ENCODE data around the gene GNG12. TPM values are rescaled to one million over a fixed set of nuclear protein-coding genes. Genes with fewer than 3 reads are reported as not detected.
A peak's percentile ranks its signal among the peaks of the same experiment; 100 is the strongest.

GNG12 gene
- total and polyA plus RNA-seq, 2 experiments from 2014 or later: 265 to 309 TPM

GRCh38 chr1:67850151-67850551 lies 16.9 kb upstream of the GNG12 start:
- Histone ChIP-seq H3K9ac (no peak overlapping the region), H3K4me1 (ENCODE audit: insufficient read depth) (peaks cover 10% of the 10 kb centered on the region), H4K20me1 (ENCODE audit: insufficient read depth) (no peaks in the 10 kb centered on the region), H3K36me3 (ENCODE audit: low read depth) (no peaks in the 10 kb centered on the region), H3K4me3 (no peak overlapping the region), H3K27ac (no peak overlapping the region), H3F3A (ENCODE audit: insufficient read depth) (0 out of 2 replicates have a peak, but pooled peaks cover 5% of the 10 kb centered on the region), H3K79me2 (ENCODE audit: insufficient read depth) (no peaks in the 10 kb centered on the region), H3K9me2 (ENCODE audit: insufficient read depth) (no peaks in the 10 kb centered on the region), H2AFZ (no peak overlapping the region), H3K27me3 (replicated peaks; ENCODE audit: insufficient read depth) (no peaks in the 10 kb centered on the region), H3K4me2 (ENCODE audit: unreplicated experiment) (peak overlapping the region; percentile 44), H3K9me3 (ENCODE audit: low read depth) (no peaks in the 10 kb centered on the region)
- TF ChIP-seq EZH2phosphoT487 (IDR thresholded peaks at IDR 0.05; ENCODE audit: insufficient read depth, low read depth) (no peak), EZH2 (IDR thresholded peaks at IDR 0.05; ENCODE audit: insufficient read depth, poor library complexity, severe bottlenecking) (no peak)
- DNase-seq: peak; percentile 60
- in situ Hi-C loops (cut with MboI): loop anchor here (5.0 to 10.0 kb wide), 2 partner anchors 257 to 495 kb away; no protein-coding TSS in a partner anchor

- TF ChIP-seq EZH2 (IDR thresholded peaks at IDR 0.05; ENCODE audit: insufficient read depth, poor library complexity, severe bottlenecking): no peak
- TF ChIP-seq EZH2phosphoT487 (IDR thresholded peaks at IDR 0.05; ENCODE audit: insufficient read depth, low read depth): no peak
- Histone ChIP-seq H3K9me2 (ENCODE audit: insufficient read depth) (no peaks in the 10 kb centered on the region), H3K9ac (no peak overlapping the region), H3K36me3 (ENCODE audit: low read depth) (no peaks in the 10 kb centered on the region), H3K4me2 (ENCODE audit: unreplicated experiment) (no peak overlapping the region), H3K4me1 (ENCODE audit: insufficient read depth) (peaks cover 21% of the 10 kb centered on the region), H3K27ac (no peak overlapping the region), H3K27me3 (replicated peaks; ENCODE audit: insufficient read depth) (no peaks in the 10 kb centered on the region), H4K20me1 (ENCODE audit: insufficient read depth) (no peaks in the 10 kb centered on the region), H3K4me3 (no peak overlapping the region), H3F3A (ENCODE audit: insufficient read depth) (0 out of 2 replicates have a peak, but pooled peaks cover 5% of the 10 kb centered on the region), H3K9me3 (ENCODE audit: low read depth) (no peaks in the 10 kb centered on the region), H2AFZ (no peak overlapping the region), H3K79me2 (ENCODE audit: insufficient read depth) (no peaks in the 10 kb centered on the region)
- in situ Hi-C loops (cut with MboI): loop anchor here (25.0 kb wide), 1 partner anchor 310 kb away; no protein-coding TSS in a partner anchor
- DNase-seq: no peak
- 82 to 85% methylated on average over 2 of the region's 2 CpGs for WGBS, 2 experiments (ENCODE audit: low coverage in 1 of 2, low lambda C conversion rate in 2 of 2, missing lambda C conversion rate in 2 of 2)
Measured at GRCh38 chr1:67847466-67847865, 14.2 kb upstream of the GNG12 start.

- no peak for TF ChIP-seq EZH2phosphoT487 (IDR thresholded peaks at IDR 0.05; ENCODE audit: insufficient read depth, low read depth)
- TF ChIP-seq EZH2 (IDR thresholded peaks at IDR 0.05; ENCODE audit: insufficient read depth, poor library complexity, severe bottlenecking): no peak
- Histone ChIP-seq H3K9ac (no peak overlapping the region), H3K9me2 (ENCODE audit: insufficient read depth) (no peaks in the 10 kb centered on the region), H3K4me1 (ENCODE audit: insufficient read depth) (peaks cover 21% of the 10 kb centered on the region), H3K9me3 (ENCODE audit: low read depth) (no peaks in the 10 kb centered on the region), H3F3A (ENCODE audit: insufficient read depth) (0 out of 2 replicates have a peak, but pooled peaks cover 5% of the 10 kb centered on the region), H3K79me2 (ENCODE audit: insufficient read depth) (no peaks in the 10 kb centered on the region), H4K20me1 (ENCODE audit: insufficient read depth) (no peaks in the 10 kb centered on the region), H3K36me3 (ENCODE audit: low read depth) (no peaks in the 10 kb centered on the region), H3K27me3 (replicated peaks; ENCODE audit: insufficient read depth) (no peaks in the 10 kb centered on the region), H3K27ac (no peak overlapping the region), H3K4me3 (no peak overlapping the region), H3K4me2 (ENCODE audit: unreplicated experiment) (no peak overlapping the region), H2AFZ (no peak overlapping the region)
- no peak for DNase-seq
- in situ Hi-C loops (cut with MboI): loop anchor here (25.0 kb wide), 1 partner anchor 309 kb away; no protein-coding TSS in a partner anchor
- WGBS, 2 experiments (ENCODE audit: low coverage in 1 of 2, low lambda C conversion rate in 2 of 2, missing lambda C conversion rate in 2 of 2): 100% methylated on average over 1 of the region's 1 CpG
Measured at GRCh38 chr1:67846538-67846937, 13.3 kb upstream of the GNG12 start.

- no peaks in the 10 kb centered on the region for H3K36me3 ChIP-seq (ENCODE audit: low read depth)
- no peak overlapping the region for H3K9ac ChIP-seq
- no peaks in the 10 kb centered on the region for H4K20me1 ChIP-seq (ENCODE audit: insufficient read depth)
- no peaks in the 10 kb centered on the region for H3K9me2 ChIP-seq (ENCODE audit: insufficient read depth)
- peaks cover 14% of the 10 kb centered on the region for H3F3A ChIP-seq (ENCODE audit: insufficient read depth)
- H2AFZ ChIP-seq: no peak overlapping the region
- no peaks in the 10 kb centered on the region for H3K27me3 ChIP-seq (replicated peaks; ENCODE audit: insufficient read depth)
- H3K4me2 ChIP-seq (ENCODE audit: unreplicated experiment): no peak overlapping the region
- no peak overlapping the region for H3K4me3 ChIP-seq
- no peaks in the 10 kb centered on the region for H3K79me2 ChIP-seq (ENCODE audit: insufficient read depth)
- in situ Hi-C loops (cut with MboI): loop anchor here (25.0 kb wide), 1 partner anchor 308 kb away; no protein-coding TSS in a partner anchor
- peaks cover 26% of the 10 kb centered on the region for H3K4me1 ChIP-seq (ENCODE audit: insufficient read depth)
- TF ChIP-seq EZH2 (IDR thresholded peaks at IDR 0.05; ENCODE audit: insufficient read depth, poor library complexity, severe bottlenecking) (no peak), EZH2phosphoT487 (IDR thresholded peaks at IDR 0.05; ENCODE audit: insufficient read depth, low read depth) (no peak)
- no peak for DNase-seq
- no peak overlapping the region for H3K27ac ChIP-seq
- WGBS, 2 experiments (ENCODE audit: low coverage in 1 of 2, low lambda C conversion rate in 2 of 2, missing lambda C conversion rate in 2 of 2): 92 to 100% methylated on average over 1 of the region's 1 CpG
- H3K9me3 ChIP-seq (ENCODE audit: low read depth): no peaks in the 10 kb centered on the region
Measured at GRCh38 chr1:67844988-67845387, 11.7 kb upstream of the GNG12 start.

- Histone ChIP-seq H3K4me2 (ENCODE audit: unreplicated experiment) (no peak overlapping the region), H3K4me3 (no peak overlapping the region), H3K4me1 (ENCODE audit: insufficient read depth) (peaks cover 38% of the 10 kb centered on the region), H3K27ac (no peak overlapping the region), H3K36me3 (ENCODE audit: low read depth) (no peaks in the 10 kb centered on the region), H3F3A (ENCODE audit: insufficient read depth) (peaks cover 27% of the 10 kb centered on the region), H3K9me2 (ENCODE audit: insufficient read depth) (no peaks in the 10 kb centered on the region), H4K20me1 (ENCODE audit: insufficient read depth) (no peaks in the 10 kb centered on the region), H3K79me2 (ENCODE audit: insufficient read depth) (no peaks in the 10 kb centered on the region), H3K27me3 (replicated peaks; ENCODE audit: insufficient read depth) (no peaks in the 10 kb centered on the region), H3K9ac (no peak overlapping the region), H2AFZ (0 out of 2 replicates have a peak overlapping the region, but pooled peaks have one; percentile 48), H3K9me3 (ENCODE audit: low read depth) (no peaks in the 10 kb centered on the region)
- TF ChIP-seq EZH2phosphoT487 (IDR thresholded peaks at IDR 0.05; ENCODE audit: insufficient read depth, low read depth): no peak
- TF ChIP-seq EZH2 (IDR thresholded peaks at IDR 0.05; ENCODE audit: insufficient read depth, poor library complexity, severe bottlenecking): no peak
- no peak for DNase-seq
- in situ Hi-C loops (cut with MboI): loop anchor here (25.0 kb wide), 1 partner anchor 306 kb away; no protein-coding TSS in a partner anchor
Measured at GRCh38 chr1:67843746-67844145, 10.5 kb upstream of the GNG12 start.
